ENCODE measurements around the gene SPEF2.

- TF ChIP-seq ZNF274 (IDR thresholded peaks at IDR 0.05; ENCODE audit: low read depth, low read length) (no peak), SUZ12 (IDR thresholded peaks at IDR 0.05; ENCODE audit: extremely low read depth, insufficient read depth, insufficient read length) (no peak), YY1 (IDR thresholded peaks at IDR 0.05; ENCODE audit: insufficient read depth, insufficient read length) (no peak)
Measured at GRCh38 chr5:35820735-35821134, 203.1 kb downstream of the SPEF2 start.

Measured in NT2/D1 (cell line).